ENCODE measurements around the gene TMEFF2.
A peak's percentile ranks its signal among the peaks of the same experiment; 100 is the strongest.

The TMEFF2 gene

DNA sequence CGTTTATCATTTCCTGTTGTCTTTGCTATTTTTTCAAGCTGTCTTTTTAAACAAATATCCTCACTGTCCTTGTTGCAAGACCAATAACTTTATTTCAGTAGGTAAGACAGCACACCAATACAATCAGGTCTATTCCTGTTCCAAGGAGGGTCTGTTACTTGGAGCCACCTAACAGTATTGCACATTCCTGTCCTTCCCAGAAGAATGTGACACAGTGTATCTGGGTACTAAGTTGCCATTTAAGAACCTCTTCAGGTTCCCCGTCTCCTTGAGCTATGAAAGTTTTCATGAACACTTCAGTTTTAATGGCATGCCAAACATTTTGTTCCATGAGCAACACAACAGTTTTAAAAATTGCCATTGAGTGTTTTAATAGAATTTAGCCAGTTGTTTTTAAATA lies 209.0 kb downstream of the TMEFF2 start:
- H3K23ac ChIP-seq (ENCODE audit: low read depth, low read length, poor library complexity), result no peak overlapping the region
- H3K4me3 ChIP-seq (ENCODE audit: low read length in 2 of 2), result no peak overlapping the region
- no peak overlapping the region for H3K9ac ChIP-seq (ENCODE audit: low read depth, low read length, poor library complexity)
- no peak overlapping the region for H3K4me2 ChIP-seq (ENCODE audit: insufficient read depth, low read length, poor library complexity, severe bottlenecking)
- no peak overlapping the region for H2BK12ac ChIP-seq (ENCODE audit: low read length)
- H3K18ac ChIP-seq (ENCODE audit: low read length), result no peak overlapping the region
- H3K36me3 ChIP-seq (replicated peaks in 1 of 2; ENCODE audit: control insufficient read depth in 2 of 2, insufficient read depth in 2 of 2, low read length in 2 of 2), result no peaks in the 10 kb centered on the region
- no peak overlapping the region for H4K91ac ChIP-seq (ENCODE audit: low read depth, low read length, poor library complexity)
- no peak for DNase-seq (ENCODE audit: low spot score)
- H3K4me1 ChIP-seq (ENCODE audit: control insufficient read depth in 2 of 2, insufficient read depth in 1 of 2, low read depth in 1 of 2, low read length in 2 of 2), result no peaks in the 10 kb centered on the region
- H3K27me3 ChIP-seq (ENCODE audit: control insufficient read depth in 3 of 3, insufficient read depth in 3 of 3, low read depth in 1 of 3, low read length in 3 of 3), result no peaks in the 10 kb centered on the region
- no CpG with 5 or more reads among the region's 2 CpGs for WGBS, 2 donors (ENCODE audit: extremely low coverage in 2 of 2, insufficient read length in 2 of 2, insufficient replicate concordance in 1 of 2)
- H4K8ac ChIP-seq (ENCODE audit: low read depth, low read length), result no peak overlapping the region
- no peak overlapping the region for H2BK120ac ChIP-seq (ENCODE audit: low read depth, low read length)
- H2AK5ac ChIP-seq (ENCODE audit: low read depth, low read length), result no peak overlapping the region
- H3K14ac ChIP-seq (ENCODE audit: low read length), result no peak overlapping the region
- H2BK15ac ChIP-seq (ENCODE audit: low read length), result no peak overlapping the region
- peak overlapping the region; percentile 9 for H3K27ac ChIP-seq (replicated peaks; ENCODE audit: low read length)
- H2AFZ ChIP-seq (ENCODE audit: low read length), result no peak overlapping the region
- H3K4ac ChIP-seq (ENCODE audit: low read length), result no peak overlapping the region
- no peak overlapping the region for H2BK5ac ChIP-seq (ENCODE audit: low read length)
- no peaks in the 10 kb centered on the region for H3K79me1 ChIP-seq (ENCODE audit: low read depth, low read length)
- no peaks in the 10 kb centered on the region for H3K9me3 ChIP-seq (replicated peaks in 1 of 2; ENCODE audit: control insufficient read depth in 2 of 2, insufficient read depth in 1 of 2, low read depth in 1 of 2, low read length in 2 of 2)

DNA sequence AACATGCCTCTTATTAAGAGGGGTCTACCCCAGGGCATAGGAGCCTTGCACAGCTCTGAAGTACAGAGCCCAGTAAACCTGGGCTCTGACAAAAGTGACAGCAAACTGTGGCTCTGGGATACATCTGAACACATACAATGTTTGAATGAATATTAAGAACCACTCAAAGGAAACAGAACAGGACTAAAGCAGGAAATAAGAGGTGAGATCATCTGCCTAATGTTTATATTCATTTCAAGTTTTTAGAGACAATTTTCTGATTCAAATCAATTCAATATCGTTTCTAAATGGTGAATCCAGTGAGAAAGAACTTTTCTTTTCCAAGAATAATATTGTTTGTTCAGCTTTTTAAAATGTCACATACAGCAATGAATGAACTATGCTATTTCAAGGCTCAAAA lies 211.1 kb downstream of the TMEFF2 start:
- Histone ChIP-seq H2AK5ac (ENCODE audit: low read depth, low read length) (no peak overlapping the region), H3K27me3 (ENCODE audit: control insufficient read depth in 3 of 3, insufficient read depth in 3 of 3, low read depth in 1 of 3, low read length in 3 of 3) (no peaks in the 10 kb centered on the region), H3K4ac (ENCODE audit: low read length) (no peak overlapping the region), H3K4me1 (ENCODE audit: control insufficient read depth in 2 of 2, insufficient read depth in 1 of 2, low read depth in 1 of 2, low read length in 2 of 2) (no peaks in the 10 kb centered on the region), H3K23ac (ENCODE audit: low read depth, low read length, poor library complexity) (no peak overlapping the region), H4K8ac (ENCODE audit: low read depth, low read length) (no peak overlapping the region), H3K18ac (ENCODE audit: low read length) (no peak overlapping the region), H3K4me3 (ENCODE audit: low read length in 2 of 2) (no peak overlapping the region), H4K91ac (ENCODE audit: low read depth, low read length, poor library complexity) (no peak overlapping the region), H3K27ac (replicated peaks; ENCODE audit: low read length) (no peak overlapping the region), H3K14ac (ENCODE audit: low read length) (no peak overlapping the region), H2BK12ac (ENCODE audit: low read length) (no peak overlapping the region), H2BK5ac (ENCODE audit: low read length) (no peak overlapping the region), H2BK15ac (ENCODE audit: low read length) (no peak overlapping the region), H2AFZ (ENCODE audit: low read length) (no peak overlapping the region), H3K79me1 (ENCODE audit: low read depth, low read length) (no peaks in the 10 kb centered on the region), H3K4me2 (ENCODE audit: insufficient read depth, low read length, poor library complexity, severe bottlenecking) (no peak overlapping the region), H3K36me3 (replicated peaks in 1 of 2; ENCODE audit: control insufficient read depth in 2 of 2, insufficient read depth in 2 of 2, low read length in 2 of 2) (no peaks in the 10 kb centered on the region), H3K9me3 (replicated peaks in 1 of 2; ENCODE audit: control insufficient read depth in 2 of 2, insufficient read depth in 1 of 2, low read depth in 1 of 2, low read length in 2 of 2) (no peaks in the 10 kb centered on the region), H2BK120ac (ENCODE audit: low read depth, low read length) (no peak overlapping the region), H3K9ac (ENCODE audit: low read depth, low read length, poor library complexity) (no peak overlapping the region)
- WGBS, 2 donors (ENCODE audit: extremely low coverage in 2 of 2, insufficient read length in 2 of 2, insufficient replicate concordance in 1 of 2), result no CpG with 5 or more reads among the region's 1 CpG
- no peak for DNase-seq (ENCODE audit: low spot score)

DNA sequence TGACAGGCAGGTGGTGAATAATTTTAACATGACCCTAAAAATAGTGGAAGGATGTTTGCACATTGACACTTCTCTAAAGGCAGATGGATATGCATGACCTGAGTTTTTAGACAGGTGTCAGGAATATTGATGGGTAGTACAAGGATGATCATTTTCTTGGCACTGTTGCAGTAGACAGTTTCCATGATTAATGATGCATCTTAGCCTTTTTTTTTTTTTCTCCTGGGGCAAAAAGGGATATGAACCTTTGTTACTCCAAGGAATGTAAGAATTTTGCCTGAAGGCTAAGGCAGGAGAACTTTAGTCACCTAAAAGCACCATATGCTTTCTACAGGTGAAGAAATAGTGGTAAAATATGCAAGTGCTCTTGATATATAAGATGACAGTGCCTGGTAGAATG lies 211.5 kb downstream of the TMEFF2 start:
- H3K27ac ChIP-seq (replicated peaks; ENCODE audit: low read length), result no peak overlapping the region
- H2BK12ac ChIP-seq (ENCODE audit: low read length), result no peak overlapping the region
- no peak overlapping the region for H2BK120ac ChIP-seq (ENCODE audit: low read depth, low read length)

DNA sequence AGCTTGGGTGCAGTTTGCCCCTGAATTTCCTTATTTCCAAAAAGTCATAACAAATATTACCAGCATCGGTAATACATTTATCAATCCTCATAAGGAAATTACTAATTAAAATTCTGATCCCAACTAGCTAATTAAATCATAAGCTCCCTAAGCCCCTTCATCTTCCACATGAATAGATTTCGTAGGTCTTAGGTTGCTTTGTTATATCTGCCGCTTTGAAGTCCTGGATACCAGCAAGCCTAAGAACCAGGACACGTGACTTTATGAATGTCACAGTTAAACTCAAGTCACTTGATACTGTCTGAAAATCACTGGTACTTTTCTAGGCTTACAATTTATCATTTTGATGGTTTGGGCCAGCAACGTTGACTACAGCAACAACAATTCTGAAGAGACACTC lies 213.0 kb downstream of the TMEFF2 start:
- Histone ChIP-seq H2BK12ac (ENCODE audit: low read length) (no peak overlapping the region), H3K4ac (ENCODE audit: low read length) (no peak overlapping the region), H2BK15ac (ENCODE audit: low read length) (no peak overlapping the region), H2BK120ac (ENCODE audit: low read depth, low read length) (no peak overlapping the region), H4K91ac (ENCODE audit: low read depth, low read length, poor library complexity) (no peak overlapping the region), H3K79me1 (ENCODE audit: low read depth, low read length) (no peaks in the 10 kb centered on the region), H3K4me1 (ENCODE audit: control insufficient read depth in 2 of 2, insufficient read depth in 1 of 2, low read depth in 1 of 2, low read length in 2 of 2) (peaks cover 0 to 2% of the 10 kb centered on the region in 2 donors), H3K23ac (ENCODE audit: low read depth, low read length, poor library complexity) (no peak overlapping the region), H3K9ac (ENCODE audit: low read depth, low read length, poor library complexity) (no peak overlapping the region), H2AK5ac (ENCODE audit: low read depth, low read length) (no peak overlapping the region), H3K14ac (ENCODE audit: low read length) (no peak overlapping the region), H3K18ac (ENCODE audit: low read length) (no peak overlapping the region), H2BK5ac (ENCODE audit: low read length) (no peak overlapping the region), H3K36me3 (replicated peaks in 1 of 2; ENCODE audit: control insufficient read depth in 2 of 2, insufficient read depth in 2 of 2, low read length in 2 of 2) (no peaks in the 10 kb centered on the region), H3K4me2 (ENCODE audit: insufficient read depth, low read length, poor library complexity, severe bottlenecking) (no peak overlapping the region), H3K4me3 (ENCODE audit: low read length in 2 of 2) (no peak overlapping the region), H4K8ac (ENCODE audit: low read depth, low read length) (no peak overlapping the region), H3K27ac (replicated peaks; ENCODE audit: low read length) (no peak overlapping the region), H2AFZ (ENCODE audit: low read length) (no peak overlapping the region), H3K27me3 (ENCODE audit: control insufficient read depth in 3 of 3, insufficient read depth in 3 of 3, low read depth in 1 of 3, low read length in 3 of 3) (no peaks in the 10 kb centered on the region), H3K9me3 (replicated peaks in 1 of 2; ENCODE audit: control insufficient read depth in 2 of 2, insufficient read depth in 1 of 2, low read depth in 1 of 2, low read length in 2 of 2) (peaks cover 0 to 3% of the 10 kb centered on the region in 2 donors)
- no CpG with 5 or more reads among the region's 5 CpGs for WGBS, 2 donors (ENCODE audit: extremely low coverage in 2 of 2, insufficient read length in 2 of 2, insufficient replicate concordance in 1 of 2)
- no peak for DNase-seq (ENCODE audit: low spot score)

More for the DNA sequence above, 211.5 kb downstream of the TMEFF2 start:
- Histone ChIP-seq H3K79me1 (ENCODE audit: low read depth, low read length) (no peaks in the 10 kb centered on the region), H3K4me1 (ENCODE audit: control insufficient read depth in 2 of 2, insufficient read depth in 1 of 2, low read depth in 1 of 2, low read length in 2 of 2) (no peaks in the 10 kb centered on the region), H3K36me3 (replicated peaks in 1 of 2; ENCODE audit: control insufficient read depth in 2 of 2, insufficient read depth in 2 of 2, low read length in 2 of 2) (no peaks in the 10 kb centered on the region), H3K27me3 (ENCODE audit: control insufficient read depth in 3 of 3, insufficient read depth in 3 of 3, low read depth in 1 of 3, low read length in 3 of 3) (no peaks in the 10 kb centered on the region), H3K9ac (ENCODE audit: low read depth, low read length, poor library complexity) (no peak overlapping the region), H3K4me2 (ENCODE audit: insufficient read depth, low read length, poor library complexity, severe bottlenecking) (no peak overlapping the region), H3K4me3 (ENCODE audit: low read length in 2 of 2) (no peak overlapping the region), H2AK5ac (ENCODE audit: low read depth, low read length) (no peak overlapping the region), H2AFZ (ENCODE audit: low read length) (no peak overlapping the region), H3K23ac (ENCODE audit: low read depth, low read length, poor library complexity) (no peak overlapping the region), H3K4ac (ENCODE audit: low read length) (no peak overlapping the region), H3K18ac (ENCODE audit: low read length) (no peak overlapping the region), H2BK15ac (ENCODE audit: low read length) (no peak overlapping the region), H4K91ac (ENCODE audit: low read depth, low read length, poor library complexity) (no peak overlapping the region), H3K14ac (ENCODE audit: low read length) (no peak overlapping the region), H3K9me3 (replicated peaks in 1 of 2; ENCODE audit: control insufficient read depth in 2 of 2, insufficient read depth in 1 of 2, low read depth in 1 of 2, low read length in 2 of 2) (no peaks in the 10 kb centered on the region), H4K8ac (ENCODE audit: low read depth, low read length) (no peak overlapping the region), H2BK5ac (ENCODE audit: low read length) (no peak overlapping the region)
- DNase-seq (ENCODE audit: low spot score), result no peak

Measured in neuronal stem cell (in vitro differentiated cells).